Breast epithelium (tissue), 3 donors: Measurements from ENCODE around the gene NHLRC3.

ENCODE experiments used
- CTCF ChIP-seq, 3 donors: fragments of 450-650 bp; IDR thresholded peaks; one replicate each; pipeline ENCODE4 v1.5.1; 2016 to 2017; ENCODE audit warnings: antibody characterized with exemption in 3 of 3, mild to moderate bottlenecking in 3 of 3, moderate library complexity in 3 of 3
- POLR2A ChIP-seq: fragments of 450-650 bp; IDR thresholded peaks from one replicate; pipeline ENCODE4 v1.6.1; 2016; ENCODE audit warnings: antibody characterized with exemption, mild to moderate bottlenecking, moderate library complexity
- POLR2AphosphoS5 ChIP-seq, 3 donors: sonication (generic); formaldehyde crosslinking; IDR thresholded peaks; one replicate each; pipeline ENCODE4 v1.6.1; 2017; ENCODE audit warnings: antibody characterized with exemption in 3 of 3

DNA sequence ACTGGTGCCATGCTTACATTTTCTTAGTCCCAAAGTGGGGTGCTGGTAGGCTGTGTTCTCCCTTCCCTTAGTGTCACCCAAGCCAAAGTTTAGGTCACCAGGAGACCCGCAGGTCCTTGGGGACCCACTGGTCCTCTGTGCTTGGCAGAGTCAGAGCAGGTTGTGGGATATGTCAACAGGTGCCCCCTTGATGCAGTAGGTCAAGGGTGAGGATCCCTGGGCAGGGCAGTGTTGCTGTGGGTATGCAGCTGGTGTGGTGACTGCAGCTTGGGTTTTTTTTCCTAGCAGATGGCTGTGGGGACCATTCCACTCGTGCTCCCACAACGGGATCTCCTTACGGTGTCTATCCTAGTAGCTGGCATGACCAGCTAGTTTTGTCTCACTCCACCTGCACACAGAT, 23.7 kb downstream of the NHLRC3 start:
- TF ChIP-seq CTCF (IDR thresholded peaks at IDR 0.05) (no peak), POLR2A (no peak), POLR2AphosphoS5 (IDR thresholded peaks at IDR 0.05) (no peak)
